PFSK-1 (cell line): Measurements from ENCODE around the gene LIG3.

Experiments used
- FOXP2 ChIP-seq: optimal IDR thresholded peaks from 2 replicates; pipeline ENCODE3; 2011; ENCODE audit warnings: borderline replicate concordance, control low read depth, inconsistent platforms; ENCODE audit not compliant: insufficient read depth; ENCODE audit errors: extremely low read length, extremely low read depth
- POLR2AphosphoS5 ChIP-seq: IDR thresholded peaks from 2 replicates; pipeline ENCODE4 v1.6.1; 2012; ENCODE audit warnings: low read depth, mild to moderate bottlenecking, control low read depth, low read length, moderate library complexity
- SIN3A ChIP-seq: IDR thresholded peaks from 2 replicates; pipeline ENCODE4 v1.6.1; 2012; ENCODE audit warnings: mild to moderate bottlenecking, low read length, moderate library complexity, borderline replicate concordance; ENCODE audit not compliant: insufficient read depth
- TAF1 ChIP-seq: IDR thresholded peaks from 2 replicates; pipeline ENCODE4 v1.6.1; 2012; ENCODE audit warnings: low read length, control low read depth, borderline replicate concordance; ENCODE audit not compliant: insufficient read depth
- TF ChIP-seq, protein P1 (sequence below), 2 experiments: IDR thresholded peaks; 2 replicates each; pipeline versions ENCODE4 v1.6.1 to v1.8.0; 2011 to 2012; ENCODE audit warnings: low read depth in 2 of 2, low read length in 2 of 2, control low read depth in 1 of 2, inconsistent platforms in 1 of 2, mild to moderate bottlenecking in 1 of 2, moderate library complexity in 1 of 2; ENCODE audit not compliant: insufficient read depth in 1 of 2

LIG3 gene

DNA sequence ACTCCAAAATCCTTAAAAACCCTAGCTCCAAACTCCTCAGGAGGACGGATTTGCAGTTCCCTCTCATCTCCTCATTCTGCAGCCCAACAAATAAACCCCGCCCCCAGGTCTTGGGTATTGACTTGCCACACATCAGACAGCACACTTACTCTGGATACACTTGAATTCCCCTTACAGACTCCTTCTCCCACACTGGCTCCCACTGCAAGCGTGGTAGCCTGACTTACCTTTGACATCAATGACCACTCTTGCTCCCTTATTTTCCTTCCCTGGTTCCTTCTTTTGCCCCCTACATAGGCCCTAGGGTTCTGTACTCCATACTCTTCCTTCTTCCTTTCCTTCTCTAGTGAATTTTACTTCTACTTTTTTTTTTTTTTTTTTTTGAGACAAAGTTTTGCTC, 75.7 kb downstream of the LIG3 start:
- TF ChIP-seq FOXP2 = no peak
- no peak for TF ChIP-seq TAF1
- TF ChIP-seq SIN3A = no peak
- TF ChIP-seq POLR2AphosphoS5 = no peak
- TF ChIP-seq, protein P1, sequence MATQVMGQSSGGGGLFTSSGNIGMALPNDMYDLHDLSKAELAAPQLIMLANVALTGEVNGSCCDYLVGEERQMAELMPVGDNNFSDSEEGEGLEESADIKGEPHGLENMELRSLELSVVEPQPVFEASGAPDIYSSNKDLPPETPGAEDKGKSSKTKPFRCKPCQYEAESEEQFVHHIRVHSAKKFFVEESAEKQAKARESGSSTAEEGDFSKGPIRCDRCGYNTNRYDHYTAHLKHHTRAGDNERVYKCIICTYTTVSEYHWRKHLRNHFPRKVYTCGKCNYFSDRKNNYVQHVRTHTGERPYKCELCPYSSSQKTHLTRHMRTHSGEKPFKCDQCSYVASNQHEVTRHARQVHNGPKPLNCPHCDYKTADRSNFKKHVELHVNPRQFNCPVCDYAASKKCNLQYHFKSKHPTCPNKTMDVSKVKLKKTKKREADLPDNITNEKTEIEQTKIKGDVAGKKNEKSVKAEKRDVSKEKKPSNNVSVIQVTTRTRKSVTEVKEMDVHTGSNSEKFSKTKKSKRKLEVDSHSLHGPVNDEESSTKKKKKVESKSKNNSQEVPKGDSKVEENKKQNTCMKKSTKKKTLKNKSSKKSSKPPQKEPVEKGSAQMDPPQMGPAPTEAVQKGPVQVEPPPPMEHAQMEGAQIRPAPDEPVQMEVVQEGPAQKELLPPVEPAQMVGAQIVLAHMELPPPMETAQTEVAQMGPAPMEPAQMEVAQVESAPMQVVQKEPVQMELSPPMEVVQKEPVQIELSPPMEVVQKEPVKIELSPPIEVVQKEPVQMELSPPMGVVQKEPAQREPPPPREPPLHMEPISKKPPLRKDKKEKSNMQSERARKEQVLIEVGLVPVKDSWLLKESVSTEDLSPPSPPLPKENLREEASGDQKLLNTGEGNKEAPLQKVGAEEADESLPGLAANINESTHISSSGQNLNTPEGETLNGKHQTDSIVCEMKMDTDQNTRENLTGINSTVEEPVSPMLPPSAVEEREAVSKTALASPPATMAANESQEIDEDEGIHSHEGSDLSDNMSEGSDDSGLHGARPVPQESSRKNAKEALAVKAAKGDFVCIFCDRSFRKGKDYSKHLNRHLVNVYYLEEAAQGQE (IDR thresholded peaks at IDR 0.05; ENCODE audit: insufficient read depth in 1 of 2, low read depth in 2 of 2, low read length in 2 of 2) = no peak

DNA sequence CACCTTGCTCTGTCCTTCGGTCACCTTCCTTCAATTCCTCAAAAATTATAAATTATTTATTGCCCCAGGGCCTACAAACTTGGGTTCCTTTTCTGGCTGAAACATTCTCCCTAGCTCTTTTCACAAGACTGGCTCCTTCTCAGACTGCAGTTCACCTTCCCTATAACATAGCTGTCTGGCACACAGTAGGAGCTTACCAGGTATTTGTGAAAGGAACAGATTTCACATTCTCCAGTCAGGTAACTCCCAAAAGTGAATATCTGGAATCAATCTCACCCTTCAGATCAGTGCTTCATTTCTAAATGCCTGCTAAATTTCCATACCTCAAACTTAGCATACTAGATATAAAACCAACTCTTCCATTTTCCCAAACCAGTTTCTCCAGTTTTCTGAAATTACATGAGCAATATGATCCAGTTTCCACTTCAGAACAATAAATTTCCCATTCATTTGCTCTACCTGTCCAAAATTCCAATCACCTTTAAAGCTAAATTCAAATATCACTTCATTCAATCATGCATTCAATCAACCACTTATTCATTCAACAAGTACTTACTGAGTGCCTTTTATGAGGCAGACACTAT, 77.1 kb downstream of the LIG3 start:
- TF ChIP-seq TAF1 (no peak), POLR2AphosphoS5 (no peak), FOXP2 (no peak), SIN3A (no peak)
- TF ChIP-seq, protein P1 (IDR thresholded peaks at IDR 0.05; ENCODE audit: insufficient read depth in 1 of 2, low read depth in 2 of 2, low read length in 2 of 2) = no peak
